Gastrocnemius medialis (tissue), 4 donors: ENCODE data around the gene TPSD1. TPM values are rescaled to one million over a fixed set of nuclear protein-coding genes. Genes with fewer than 3 reads are reported as not detected.

Source experiments
- ATAC-seq, 2 donors: fragments of 150-250 bp; one replicate each; pipeline ENCODE4 v1.9.1; 2016
- DNase-seq, 2 donors: peaks; one replicate each; pipeline ENCODE4 v3.0.0-alpha.2; 2019
- H3K27ac ChIP-seq, 4 donors: fragments of 200-600 bp; sonication (generic); 1 replicate in 1 of 4; 2 replicates in 3 of 4; pipeline ENCODE4 v1.5.1; 2016 to 2018; ENCODE audit warnings: mild to moderate bottlenecking in 2 of 4, moderate library complexity in 1 of 4
- H3K27me3 ChIP-seq, 3 donors: fragments of 200-600 bp; sonication (generic) in 2 of 3; 1 replicate in 1 of 3; 2 replicates in 2 of 3; pipeline versions ENCODE4 v1.5.1 to v1.6.0; 2016 to 2019; ENCODE audit warnings: mild to moderate bottlenecking in 1 of 3, moderate library complexity in 1 of 3
- H3K36me3 ChIP-seq, 2 donors: fragments of 200-600 bp; sonication (generic) in 1 of 2; one replicate each; pipeline ENCODE4 v1.5.1; 2017 to 2018
- H3K4me1 ChIP-seq, 2 donors: fragments of 200-600 bp; sonication (generic) in 1 of 2; one replicate each; pipeline ENCODE4 v1.5.1; 2016 to 2017; ENCODE audit warnings: mild to moderate bottlenecking in 2 of 2
- H3K4me3 ChIP-seq, 4 donors: fragments of 200-600 bp; sonication (generic) in 3 of 4; 1 replicate in 1 of 4; 2 replicates in 3 of 4; pipeline ENCODE4 v1.5.1; 2016 to 2019; ENCODE audit warnings: mild to moderate bottlenecking in 2 of 4
- H3K9me3 ChIP-seq, 3 donors: fragments of 200-600 bp; sonication (generic) in 2 of 3; 1 replicate in 1 of 3; 2 replicates in 2 of 3; pipeline ENCODE4 v1.5.1; 2016 to 2019
- POLR2A ChIP-seq, 2 donors: fragments of 450-650 bp; IDR thresholded peaks; one replicate each; pipeline ENCODE4 v1.6.1; 2017; ENCODE audit warnings: antibody characterized with exemption in 2 of 2, mild to moderate bottlenecking in 2 of 2, moderate library complexity in 2 of 2
- in situ Hi-C, 4 donors: fragments of 200-750 bp; cut with MboI; loops; one replicate each; pipeline versions ENCODE4 v1.15.0 to v1.8.0; 2017; ENCODE audit warnings: low sequenced_read_pairs in 4 of 4
- intact Hi-C: fragments of 100-400 bp; cut with DNase I; formaldehyde crosslinking; loops from one replicate; pipeline ENCODE4 v1.15.1; 2023; ENCODE audit warnings: low total_unique reads
- total RNA-seq, 4 donors: library from RNA; depleted of rRNA; stranded (reverse); fragments of >200 nt; gene quantifications; one replicate each; pipeline versions ENCODE4 v1.1.0 to v1.2.3, GENCODE V29; 2016
- TF ChIP-seq, protein P1 (sequence below), 5 experiments: fragments of 450-650 bp in 3 of 5; fragments of 200-600 bp in 2 of 5; sonication (generic) in 2 of 5; IDR thresholded peaks in 4 of 5; conservative IDR thresholded peaks in 1 of 5; 1 replicate in 4 of 5; 2 replicates in 1 of 5; pipeline ENCODE4 v1.5.1; 2016 to 2019; ENCODE audit warnings: antibody characterized with exemption in 5 of 5, mild to moderate bottlenecking in 3 of 5, moderate library complexity in 3 of 5

The TPSD1 gene
- total RNA-seq, 4 donors from 2014 or later = 2.5 TPM; not detected in 3

DNA sequence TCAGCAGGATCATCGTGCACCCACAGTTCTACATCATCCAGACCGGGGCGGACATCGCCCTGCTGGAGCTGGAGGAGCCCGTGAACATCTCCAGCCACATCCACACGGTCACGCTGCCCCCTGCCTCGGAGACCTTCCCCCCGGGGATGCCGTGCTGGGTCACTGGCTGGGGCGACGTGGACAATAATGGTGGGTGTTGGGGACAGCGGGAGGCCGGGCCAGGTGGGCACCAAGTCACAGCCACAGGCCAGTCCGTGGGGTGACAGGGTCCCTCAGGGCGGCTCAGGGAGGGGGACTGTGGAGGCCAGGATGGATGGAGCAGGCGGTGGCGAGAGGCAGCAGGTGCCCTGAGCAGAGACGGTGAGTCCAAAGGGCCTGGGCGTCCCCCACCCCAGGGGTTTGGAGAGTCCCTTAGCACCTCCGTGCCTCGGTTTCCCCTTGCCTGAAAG lies 1.0 kb downstream of the TPSD1 start:
- no peaks in the 10 kb centered on the region for H3K9me3 ChIP-seq
- H3K4me1 ChIP-seq = no peaks in the 10 kb centered on the region
- intact Hi-C loops (no loop called here), in situ Hi-C loops (no loop called here)
- no peaks in the 10 kb centered on the region for H3K36me3 ChIP-seq
- ATAC-seq (no peak), DNase-seq (no peak)
- peaks cover 24 to 40% (median 28%) of the 10 kb centered on the region in 3 donors for H3K27me3 ChIP-seq
- H3K4me3 ChIP-seq = no peak overlapping the region
- TF ChIP-seq POLR2A (IDR thresholded peaks at IDR 0.05) = no peak
- TF ChIP-seq, protein P1, sequence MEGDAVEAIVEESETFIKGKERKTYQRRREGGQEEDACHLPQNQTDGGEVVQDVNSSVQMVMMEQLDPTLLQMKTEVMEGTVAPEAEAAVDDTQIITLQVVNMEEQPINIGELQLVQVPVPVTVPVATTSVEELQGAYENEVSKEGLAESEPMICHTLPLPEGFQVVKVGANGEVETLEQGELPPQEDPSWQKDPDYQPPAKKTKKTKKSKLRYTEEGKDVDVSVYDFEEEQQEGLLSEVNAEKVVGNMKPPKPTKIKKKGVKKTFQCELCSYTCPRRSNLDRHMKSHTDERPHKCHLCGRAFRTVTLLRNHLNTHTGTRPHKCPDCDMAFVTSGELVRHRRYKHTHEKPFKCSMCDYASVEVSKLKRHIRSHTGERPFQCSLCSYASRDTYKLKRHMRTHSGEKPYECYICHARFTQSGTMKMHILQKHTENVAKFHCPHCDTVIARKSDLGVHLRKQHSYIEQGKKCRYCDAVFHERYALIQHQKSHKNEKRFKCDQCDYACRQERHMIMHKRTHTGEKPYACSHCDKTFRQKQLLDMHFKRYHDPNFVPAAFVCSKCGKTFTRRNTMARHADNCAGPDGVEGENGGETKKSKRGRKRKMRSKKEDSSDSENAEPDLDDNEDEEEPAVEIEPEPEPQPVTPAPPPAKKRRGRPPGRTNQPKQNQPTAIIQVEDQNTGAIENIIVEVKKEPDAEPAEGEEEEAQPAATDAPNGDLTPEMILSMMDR (IDR thresholded peaks at IDR 0.05 in 4 of 5, conservative IDR thresholded peaks at IDR 0.05 in 1 of 5) = no peak
- no peak overlapping the region for H3K27ac ChIP-seq

- peaks cover 32 to 48% (median 36%) of the 10 kb centered on the region in 3 donors for H3K27me3 ChIP-seq
- no peak for ATAC-seq
These were observed 1.8 kb downstream of the TPSD1 start for GRCh38 chr16:1257561-1258224.

GRCh38 chr16:1258225-1258600 lies 2.3 kb downstream of the TPSD1 start:
- ATAC-seq (no peak), DNase-seq (no peak)
- H3K36me3 ChIP-seq = no peaks in the 10 kb centered on the region
- H3K4me1 ChIP-seq = no peaks in the 10 kb centered on the region
- TF ChIP-seq POLR2A (IDR thresholded peaks at IDR 0.05) = no peak
- TF ChIP-seq, protein P1 (IDR thresholded peaks at IDR 0.05 in 4 of 5, conservative IDR thresholded peaks at IDR 0.05 in 1 of 5) = no peak
- H3K9me3 ChIP-seq = no peaks in the 10 kb centered on the region
- H3K27ac ChIP-seq = no peak overlapping the region
- H3K4me3 ChIP-seq = no peak overlapping the region
- intact Hi-C loops = no loop called here
- in situ Hi-C loops = no loop called here
- peaks cover 34 to 53% (median 40%) of the 10 kb centered on the region in 3 donors for H3K27me3 ChIP-seq

More at GRCh38 chr16:1257561-1258224, 1.8 kb downstream of the TPSD1 start:
- no peak for DNase-seq
- Histone ChIP-seq H3K4me1 (no peaks in the 10 kb centered on the region), H3K36me3 (no peaks in the 10 kb centered on the region), H3K4me3 (no peak overlapping the region), H3K27ac (no peak overlapping the region), H3K9me3 (no peaks in the 10 kb centered on the region)
- intact Hi-C loops (no loop called here), in situ Hi-C loops (no loop called here)
- no peak for TF ChIP-seq POLR2A (IDR thresholded peaks at IDR 0.05)

DNA sequence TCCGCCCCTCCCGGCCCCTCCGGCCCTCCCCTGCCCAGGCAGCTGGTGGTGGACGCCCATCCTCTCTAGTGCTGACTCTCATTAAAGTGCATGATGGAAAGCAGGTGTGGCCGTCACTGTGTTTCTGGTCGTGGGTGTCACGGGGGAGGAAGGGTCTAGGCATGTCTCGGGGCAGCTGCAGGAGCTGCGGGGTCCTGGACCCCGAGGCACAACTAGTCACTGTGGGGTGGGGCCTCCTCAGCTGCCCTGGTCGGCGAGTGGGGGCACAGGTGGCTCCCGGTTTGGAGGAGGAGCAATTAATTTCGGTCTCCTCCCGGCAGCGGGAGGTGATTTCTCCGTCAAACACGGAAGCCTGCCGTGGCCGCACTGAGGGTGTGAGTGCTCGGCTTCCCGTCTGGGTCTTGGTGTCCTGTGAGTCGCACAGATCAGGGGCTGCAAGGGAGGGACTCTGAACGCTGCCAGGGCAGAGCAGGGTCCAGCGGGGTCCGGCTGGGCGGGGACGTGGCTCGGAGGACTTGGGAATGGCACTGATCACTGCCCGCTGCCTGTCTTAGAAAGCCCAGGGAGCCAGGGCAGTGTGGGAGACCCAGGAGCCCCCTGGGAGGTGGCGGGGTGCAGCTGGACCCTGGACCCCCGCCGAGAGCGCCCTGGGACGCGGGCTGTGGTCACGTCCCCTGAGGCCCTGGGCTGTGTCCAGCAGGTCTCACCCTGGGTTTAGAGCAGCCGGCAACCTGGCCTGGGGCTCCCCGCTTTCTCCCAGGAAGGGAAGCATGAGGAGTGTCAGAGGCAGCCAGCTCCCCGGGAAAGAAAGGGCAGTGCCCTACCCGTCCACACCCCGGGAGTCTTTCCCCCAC lies 3.3 kb downstream of the TPSD1 start:
- TF ChIP-seq POLR2A (IDR thresholded peaks at IDR 0.05) = no peak
- TF ChIP-seq, protein P1 (IDR thresholded peaks at IDR 0.05 in 4 of 5, conservative IDR thresholded peaks at IDR 0.05 in 1 of 5) = no peak
- peaks cover 34 to 56% (median 45%) of the 10 kb centered on the region in 3 donors for H3K27me3 ChIP-seq
- H3K36me3 ChIP-seq = no peaks in the 10 kb centered on the region
- in situ Hi-C loops = no loop called here
- no peak overlapping the region for H3K27ac ChIP-seq
- intact Hi-C loops = no loop called here
- H3K4me1 ChIP-seq = no peaks in the 10 kb centered on the region
- H3K9me3 ChIP-seq = no peaks in the 10 kb centered on the region
- H3K4me3 ChIP-seq = no peak overlapping the region
- DNase-seq (no peak), ATAC-seq (no peak)

GRCh38 chr16:1259760-1260068 lies 3.8 kb downstream of the TPSD1 start:
- DNase-seq = no peak

More at GRCh38 chr16:1259760-1260068, 3.8 kb downstream of the TPSD1 start:
- Histone ChIP-seq H3K9me3 (no peaks in the 10 kb centered on the region), H3K27ac (no peak overlapping the region), H3K4me3 (no peak overlapping the region), H3K36me3 (no peaks in the 10 kb centered on the region), H3K27me3 (peaks cover 34 to 56% (median 45%) of the 10 kb centered on the region in 3 donors), H3K4me1 (no peaks in the 10 kb centered on the region)
- ATAC-seq = no peak
- in situ Hi-C loops = no loop called here
- TF ChIP-seq POLR2A (IDR thresholded peaks at IDR 0.05) = no peak
- TF ChIP-seq, protein P1 (IDR thresholded peaks at IDR 0.05 in 4 of 5, conservative IDR thresholded peaks at IDR 0.05 in 1 of 5) = no peak
- intact Hi-C loops = no loop called here
